GM23338 (cell line): Measurements from ENCODE around the gene AATF. TPM values are rescaled to one million over a fixed set of nuclear protein-coding genes. Genes with fewer than 3 reads are reported as not detected.

Experiments
- ATAC-seq: fragments of 200-7000 bp; cut with Tn5 transposase; 3 replicates; pipeline ENCODE4 v1.9.1; 2020
- DNase-seq: peaks from one replicate; pipeline ENCODE4 v3.0.0-alpha.2; 2015; ENCODE audit warnings: low spot score
- H2AFZ ChIP-seq: fragments of 200-600 bp; sonication (generic); 2 replicates; pipeline ENCODE4 v1.8.0; 2016; ENCODE audit warnings: antibody characterized with exemption, mild to moderate bottlenecking, moderate library complexity
- H3F3A ChIP-seq: fragments of 200-600 bp; sonication (generic); replicated peaks from 2 replicates; pipeline ENCODE4 v1.8.0; 2017; ENCODE audit warnings: antibody characterized with exemption, mixed run types, low read depth
- H3K27ac ChIP-seq: fragments of 200-600 bp; sonication (generic); 2 replicates; pipeline ENCODE4 v1.6.1; 2016; ENCODE audit warnings: low read depth
- H3K27me3 ChIP-seq: fragments of 200-600 bp; sonication (generic); 2 replicates; pipeline ENCODE4 v1.8.0; 2016; ENCODE audit warnings: mild to moderate bottlenecking, mixed run types, moderate library complexity; ENCODE audit not compliant: insufficient read depth
- H3K36me3 ChIP-seq: fragments of 200-600 bp; sonication (generic); 2 replicates; pipeline ENCODE4 v1.8.0; 2016; ENCODE audit warnings: mild to moderate bottlenecking; ENCODE audit not compliant: insufficient read depth
- H3K4me1 ChIP-seq: fragments of 200-600 bp; sonication (generic); 2 replicates; pipeline ENCODE4 v1.8.0; 2016; ENCODE audit warnings: mild to moderate bottlenecking, moderate library complexity; ENCODE audit not compliant: insufficient read depth
- H3K4me2 ChIP-seq: fragments of 200-600 bp; sonication (generic); 2 replicates; pipeline ENCODE4 v1.7.1; 2017; ENCODE audit warnings: mixed run types
- H3K4me3 ChIP-seq: fragments of 200-600 bp; sonication (generic); 2 replicates; pipeline ENCODE4 v1.6.1; 2016; ENCODE audit warnings: mixed run types
- H3K79me2 ChIP-seq: fragments of 200-600 bp; sonication (generic); replicated peaks from 2 replicates; pipeline ENCODE4 v1.8.0; 2017; ENCODE audit warnings: mild to moderate bottlenecking; ENCODE audit not compliant: insufficient read depth
- H3K9me2 ChIP-seq: fragments of 200-600 bp; sonication (generic); 2 replicates; pipeline ENCODE4 v1.8.0; 2017; ENCODE audit not compliant: insufficient read depth
- H4K20me1 ChIP-seq: fragments of 200-600 bp; sonication (generic); replicated peaks from 2 replicates; pipeline ENCODE4 v1.8.0; 2017; ENCODE audit warnings: mild to moderate bottlenecking; ENCODE audit not compliant: insufficient read depth
- H3K27ac Mint-ChIP-seq: 2 replicates; pipeline ENCODE4 v1.8.0; 2020; ENCODE audit warnings: inconsistent platforms, mild to moderate bottlenecking, moderate library complexity, mixed read lengths
- H3K27me3 Mint-ChIP-seq: 3 replicates; pipeline ENCODE4 v1.8.0; 2022; ENCODE audit warnings: low read depth, mild to moderate bottlenecking, moderate library complexity, mixed read lengths, inconsistent platforms; ENCODE audit not compliant: insufficient read depth, poor library complexity
- H3K36me3 Mint-ChIP-seq: 3 replicates; pipeline ENCODE4 v1.8.0; 2021; ENCODE audit warnings: low read depth, mild to moderate bottlenecking, inconsistent platforms, moderate library complexity, mixed read lengths
- H3K4me1 Mint-ChIP-seq: 3 replicates; pipeline ENCODE4 v1.8.0; 2020; ENCODE audit warnings: mild to moderate bottlenecking, inconsistent platforms, mixed read lengths
- H3K4me3 Mint-ChIP-seq: 3 replicates; pipeline ENCODE4 v1.8.0; 2021; ENCODE audit warnings: moderate library complexity, mild to moderate bottlenecking, inconsistent platforms, mixed read lengths
- H3K9me3 Mint-ChIP-seq: 3 replicates; pipeline ENCODE4 v1.8.0; 2020; ENCODE audit warnings: moderate library complexity, mild to moderate bottlenecking, inconsistent platforms, mixed read lengths
- CREB1 ChIP-seq: fragments of 250-450 bp; sonication (Bioruptor Pico); IDR thresholded peaks from 2 replicates; pipeline ENCODE4 v1.5.0; 2020; ENCODE audit warnings: low read depth, mild to moderate bottlenecking, moderate library complexity
- CTCF ChIP-seq, 2 experiments: fragments of 200-600 bp in 1 of 2; sonication (generic) in 1 of 2; conservative IDR thresholded peaks; 2 replicates each; pipeline versions ENCODE4 v1.5.1 to v1.6.1; 2016 to 2017; ENCODE audit warnings: antibody characterized with exemption in 2 of 2, low read depth in 2 of 2, mild to moderate bottlenecking in 2 of 2, moderate library complexity in 1 of 2
- ETS1 ChIP-seq: IDR thresholded peaks from 2 replicates; pipeline ENCODE4 v1.6.1; 2016; ENCODE audit warnings: antibody characterized with exemption
- EZH2 ChIP-seq: fragments of 200-600 bp; sonication (generic); IDR thresholded peaks from one replicate; pipeline ENCODE4 v1.8.0; 2017; ENCODE audit warnings: antibody characterized with exemption, mild to moderate bottlenecking, low read depth; ENCODE audit not compliant: unreplicated experiment
- EZH2phosphoT487 ChIP-seq: fragments of 200-600 bp; sonication (generic); IDR thresholded peaks from one replicate; pipeline ENCODE4 v1.8.1; 2018; ENCODE audit warnings: antibody characterized with exemption; ENCODE audit not compliant: unreplicated experiment
- JUNB ChIP-seq: IDR thresholded peaks from one replicate; pipeline ENCODE4 v1.6.1; 2016; ENCODE audit warnings: antibody characterized with exemption; ENCODE audit not compliant: unreplicated experiment
- NANOG ChIP-seq: IDR thresholded peaks from 2 replicates; pipeline ENCODE4 v1.6.1; 2016; ENCODE audit warnings: antibody characterized with exemption, borderline replicate concordance
- POLR2AphosphoS5 ChIP-seq: IDR thresholded peaks from 2 replicates; pipeline ENCODE4 v1.6.1; 2016; ENCODE audit warnings: antibody characterized with exemption, low read depth
- REST ChIP-seq: IDR thresholded peaks from one replicate; pipeline ENCODE4 v1.6.1; 2018; ENCODE audit warnings: antibody characterized with exemption; ENCODE audit not compliant: unreplicated experiment
- STAT1 ChIP-seq: IDR thresholded peaks from one replicate; pipeline ENCODE4 v1.6.1; 2016; ENCODE audit warnings: antibody characterized with exemption; ENCODE audit not compliant: unreplicated experiment
- ZNF114 ChIP-seq: fragments of 250-450 bp; sonication (Bioruptor Pico); IDR thresholded peaks from 2 replicates; pipeline ENCODE4 v1.5.0; 2020; ENCODE audit warnings: mild to moderate bottlenecking, moderate library complexity
- ZNF331 ChIP-seq: fragments of 250-450 bp; sonication (Bioruptor Pico); IDR thresholded peaks from 2 replicates; pipeline ENCODE4 v1.5.0; 2020; ENCODE audit warnings: low read depth, mild to moderate bottlenecking, moderate library complexity
- ZNF462 ChIP-seq: fragments of 250-450 bp; sonication (Bioruptor Pico); IDR thresholded peaks from 2 replicates; pipeline ENCODE4 v1.5.0; 2020; ENCODE audit warnings: mild to moderate bottlenecking, moderate library complexity
- polyA plus RNA-seq: library from polyadenylated mRNA; unstranded; fragments of >200 nt; fragmentation: Nextera tagmentation; extraction: Ambion mirVana; gene quantifications from 2 replicates; pipeline ENCODE4 v1.2.1, GENCODE V29; 2016
- total RNA-seq: library from RNA; depleted of rRNA; stranded (reverse); fragments of >200 nt; shearing (Covaris generic); gene quantifications from 2 replicates; pipeline ENCODE4 v1.2.3, GENCODE V29; 2014

Gene AATF
- total and polyA plus RNA-seq, 2 experiments from 2014 or later = 40.2 to 71.2 TPM

GRCh38 chr17:36949461-36949927 lies 740 bp downstream of the AATF start:
- Histone ChIP-seq H3K4me1 (peaks cover 49% of the 10 kb centered on the region), H3K27ac (no peak overlapping the region; the same call in 1 of the 2 replicates), H3K9me2 (no peaks in the 10 kb centered on the region), H3K4me3 (peak overlapping the region; percentile 94), H3K36me3 (peaks cover 23% of the 10 kb centered on the region), H3K79me2 (peaks cover 37% of the 10 kb centered on the region), H3F3A (peaks cover 34% of the 10 kb centered on the region; the same call in 1 of the 2 replicates), H3K4me2 (peak overlapping the region; percentile 99), H4K20me1 (peaks cover 21% of the 10 kb centered on the region), H3K27me3 (peaks cover 49% of the 10 kb centered on the region), H2AFZ (peak overlapping the region; percentile 92)
- Mint-ChIP-seq H3K27me3 (peaks cover 50% of the 10 kb centered on the region), H3K4me3 (peak overlapping the region; percentile 92), H3K4me1 (peaks cover 40% of the 10 kb centered on the region), H3K9me3 (no peaks in the 10 kb centered on the region), H3K27ac (0 out of 2 replicates have a peak overlapping the region, but pooled peaks have one; percentile 74), H3K36me3 (peaks cover 38% of the 10 kb centered on the region)
- no peak for TF ChIP-seq ZNF462 (CRISPR knock-in tag)
- no peak for TF ChIP-seq ETS1
- TF ChIP-seq STAT1 = no peak
- TF ChIP-seq ZNF114 = no peak
- no peak for TF ChIP-seq EZH2phosphoT487
- TF ChIP-seq ZNF331 (CRISPR knock-in tag) = no peak
- no peak for TF ChIP-seq POLR2AphosphoS5
- no peak for TF ChIP-seq NANOG
- TF ChIP-seq EZH2 = no peak
- TF ChIP-seq REST = no peak
- TF ChIP-seq JUNB = no peak
- TF ChIP-seq CREB1 (CRISPR knock-in tag) = no peak
- TF ChIP-seq CTCF (conservative IDR thresholded peaks at IDR 0.05; ENCODE audit: low read depth in 2 of 2) = no peak
- DNase-seq = no peak
- ATAC-seq = no peak
